Uterus (tissue), 2 donors: ENCODE measurements around the gene ESPN.

Experiments used
- POLR2A ChIP-seq, 2 donors: fragments of 450-650 bp; IDR thresholded peaks; one replicate each; pipeline ENCODE4 v1.6.1; 2016; ENCODE audit warnings: antibody characterized with exemption in 2 of 2, mild to moderate bottlenecking in 1 of 2, moderate library complexity in 1 of 2
- TF ChIP-seq, protein P1 (sequence below), 4 experiments: fragments of 200-600 bp in 2 of 4; fragments of 450-650 bp in 2 of 4; sonication (generic) in 2 of 4; IDR thresholded peaks; one replicate each; pipeline ENCODE4 v1.5.1; 2016 to 2019; ENCODE audit warnings: antibody characterized with exemption in 4 of 4, mild to moderate bottlenecking in 2 of 4, moderate library complexity in 1 of 4

DNA sequence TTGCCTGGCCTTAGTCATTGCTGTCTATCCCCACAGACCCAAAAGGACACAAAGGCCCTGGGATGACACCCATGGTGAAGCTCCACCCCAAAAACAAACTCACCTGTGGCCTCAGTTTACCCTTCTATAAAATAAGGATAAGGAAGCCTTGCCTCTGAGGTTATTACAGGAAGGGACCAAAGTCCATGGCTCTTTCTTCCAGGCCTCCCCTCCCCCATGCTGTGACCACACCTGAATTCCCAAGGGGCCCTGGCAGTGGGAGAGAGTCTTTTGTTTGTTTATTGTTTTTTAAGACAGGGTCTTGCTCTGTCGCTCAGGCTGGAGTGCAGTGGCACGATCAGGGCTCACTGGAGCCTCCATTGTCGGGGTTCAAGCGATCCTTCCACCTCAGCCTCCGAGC lies 51.9 kb downstream of the ESPN start:
- TF ChIP-seq, protein P1, sequence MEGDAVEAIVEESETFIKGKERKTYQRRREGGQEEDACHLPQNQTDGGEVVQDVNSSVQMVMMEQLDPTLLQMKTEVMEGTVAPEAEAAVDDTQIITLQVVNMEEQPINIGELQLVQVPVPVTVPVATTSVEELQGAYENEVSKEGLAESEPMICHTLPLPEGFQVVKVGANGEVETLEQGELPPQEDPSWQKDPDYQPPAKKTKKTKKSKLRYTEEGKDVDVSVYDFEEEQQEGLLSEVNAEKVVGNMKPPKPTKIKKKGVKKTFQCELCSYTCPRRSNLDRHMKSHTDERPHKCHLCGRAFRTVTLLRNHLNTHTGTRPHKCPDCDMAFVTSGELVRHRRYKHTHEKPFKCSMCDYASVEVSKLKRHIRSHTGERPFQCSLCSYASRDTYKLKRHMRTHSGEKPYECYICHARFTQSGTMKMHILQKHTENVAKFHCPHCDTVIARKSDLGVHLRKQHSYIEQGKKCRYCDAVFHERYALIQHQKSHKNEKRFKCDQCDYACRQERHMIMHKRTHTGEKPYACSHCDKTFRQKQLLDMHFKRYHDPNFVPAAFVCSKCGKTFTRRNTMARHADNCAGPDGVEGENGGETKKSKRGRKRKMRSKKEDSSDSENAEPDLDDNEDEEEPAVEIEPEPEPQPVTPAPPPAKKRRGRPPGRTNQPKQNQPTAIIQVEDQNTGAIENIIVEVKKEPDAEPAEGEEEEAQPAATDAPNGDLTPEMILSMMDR (IDR thresholded peaks at IDR 0.05), result no peak
- TF ChIP-seq POLR2A (IDR thresholded peaks at IDR 0.05), result no peak
